ENCODE measurements around the gene GAREM2.
A peak's percentile ranks its signal among the peaks of the same experiment; 100 is the strongest.

GAREM2 gene

DNA sequence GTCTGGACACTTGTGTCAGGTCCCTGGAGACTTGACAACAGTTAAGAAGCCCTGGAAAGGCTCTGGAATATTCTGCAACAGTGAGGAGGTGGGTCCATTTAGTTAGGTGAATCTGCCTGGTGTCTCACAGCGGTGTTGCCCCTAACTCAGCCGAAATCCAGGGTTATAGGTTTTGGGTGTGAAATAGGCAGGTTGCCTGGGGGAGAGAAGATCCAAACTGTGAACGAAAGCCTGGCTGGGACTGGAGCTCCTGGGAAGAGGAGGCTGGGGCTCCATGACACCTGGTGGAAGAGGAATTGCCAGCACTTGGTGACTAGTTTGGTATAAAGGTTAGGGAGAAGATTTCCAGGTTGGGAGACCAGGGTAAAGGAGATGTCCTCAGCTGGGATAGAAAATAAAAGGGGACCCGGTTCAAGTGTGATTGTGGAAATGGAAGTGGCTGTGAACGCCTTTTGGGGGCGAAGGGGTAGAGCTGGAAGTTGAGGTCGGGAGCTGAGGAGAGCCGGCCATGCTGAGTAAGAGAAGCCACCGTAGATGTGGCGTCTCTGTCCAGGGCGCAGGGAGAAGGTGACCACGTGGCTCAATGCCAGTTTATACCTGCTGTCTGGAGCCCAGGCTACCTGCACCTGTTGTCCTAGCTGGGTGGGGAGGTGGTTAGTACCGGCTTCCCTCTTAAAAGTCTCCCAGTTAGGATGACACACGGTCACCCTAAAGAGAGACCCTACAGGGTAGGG lies 3.0 kb upstream of the GAREM2 start:
- DNase-seq (ENCODE audit: low read depth in 1 of 2, low spot score in 1 of 2) = no peak

DNA sequence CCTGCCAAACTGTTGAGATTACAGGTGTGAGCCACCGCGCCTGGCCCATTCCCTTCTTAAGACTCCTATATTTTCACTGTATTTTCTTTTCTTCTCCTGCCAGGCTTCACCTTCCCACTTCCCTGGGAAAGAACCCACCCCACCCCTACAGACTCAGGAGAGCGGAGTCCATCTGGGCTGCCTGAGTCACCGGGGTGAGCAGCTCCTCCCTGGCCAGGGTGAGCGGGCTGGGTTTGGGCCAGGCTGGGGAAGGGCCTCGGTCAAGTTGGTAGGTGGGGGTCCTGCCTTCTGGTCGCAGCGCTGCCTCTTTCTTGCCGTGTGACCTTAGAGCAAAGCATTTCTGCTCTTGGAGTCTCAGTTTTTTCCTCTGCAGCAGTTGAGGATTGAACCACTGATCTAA lies 2.1 kb upstream of the GAREM2 start:
- DNase-seq (ENCODE audit: low read depth in 1 of 2, low spot score in 1 of 2) = no peak

DNA sequence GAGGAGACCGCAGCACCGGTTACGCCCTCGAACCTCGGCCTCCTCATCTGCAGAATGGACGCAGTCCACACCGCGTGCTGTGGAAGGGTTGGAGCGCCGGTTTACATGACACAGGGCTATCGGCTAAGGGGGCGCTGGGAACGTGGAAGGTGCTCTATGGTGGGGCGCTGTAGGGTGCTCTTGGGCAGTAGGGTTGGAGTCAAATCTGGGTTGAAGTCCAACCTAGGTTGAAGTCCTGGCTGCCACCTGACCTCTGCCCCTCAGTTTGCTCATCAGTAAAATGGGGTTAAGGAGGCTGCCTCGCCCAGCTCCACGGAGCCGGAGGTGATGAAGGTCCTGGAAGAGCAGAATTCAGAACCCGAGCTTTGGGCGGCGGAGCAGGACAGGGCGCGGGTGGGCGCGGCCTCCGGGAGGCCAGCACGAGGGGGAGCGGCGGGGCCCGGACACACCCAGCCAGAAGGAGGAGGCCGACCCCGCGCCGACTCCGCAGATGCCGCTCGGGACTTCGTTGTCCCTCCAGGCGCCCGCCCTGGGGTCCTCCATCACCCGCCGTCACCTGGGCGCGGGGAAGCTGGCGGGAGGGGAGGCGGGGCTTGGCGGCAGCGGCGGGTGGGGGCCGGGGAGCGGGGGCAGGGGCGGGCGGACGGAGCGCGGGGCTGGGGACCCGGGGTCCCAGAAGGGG lies 558 bp upstream of the GAREM2 start:
- no peak for DNase-seq (ENCODE audit: low read depth in 1 of 2, low spot score in 1 of 2)

DNA sequence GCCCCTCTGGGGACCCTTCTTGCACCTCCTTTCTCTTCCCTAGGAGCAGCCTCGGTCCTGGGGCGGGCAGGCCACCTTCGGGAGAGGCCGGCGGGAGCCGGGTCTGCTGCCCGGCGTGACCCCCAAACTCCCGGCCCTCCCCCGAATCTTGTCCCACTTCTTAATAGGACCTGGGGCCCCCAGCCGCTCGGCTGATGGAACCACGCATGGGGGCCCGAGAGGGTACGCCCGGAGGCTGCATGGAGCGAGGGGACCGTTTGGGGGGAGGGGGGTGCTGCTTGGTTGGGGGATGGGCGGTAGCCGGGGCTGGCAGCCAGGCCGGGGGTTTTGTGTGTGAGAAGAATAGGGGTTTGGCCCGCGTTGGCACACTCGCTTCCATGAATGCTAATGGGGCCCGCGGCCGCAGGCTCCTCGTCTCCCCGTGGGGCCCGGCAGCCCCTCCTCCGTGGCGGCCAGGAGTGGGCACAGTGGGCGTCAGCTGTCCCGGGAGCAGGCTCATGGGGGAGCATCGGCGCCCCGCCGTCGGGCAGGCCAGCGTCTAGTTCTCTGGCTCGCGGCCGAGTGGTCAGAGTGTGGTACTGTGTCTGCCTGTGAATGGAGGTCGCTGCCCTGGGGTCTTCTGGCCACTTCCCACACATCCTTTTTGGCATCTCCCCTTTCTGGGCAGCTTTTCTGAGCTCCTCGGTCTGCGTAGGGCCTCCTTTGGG lies 1.0 kb downstream of the GAREM2 start:
- no peak for DNase-seq (ENCODE audit: low read depth in 1 of 2, low spot score in 1 of 2)

DNA sequence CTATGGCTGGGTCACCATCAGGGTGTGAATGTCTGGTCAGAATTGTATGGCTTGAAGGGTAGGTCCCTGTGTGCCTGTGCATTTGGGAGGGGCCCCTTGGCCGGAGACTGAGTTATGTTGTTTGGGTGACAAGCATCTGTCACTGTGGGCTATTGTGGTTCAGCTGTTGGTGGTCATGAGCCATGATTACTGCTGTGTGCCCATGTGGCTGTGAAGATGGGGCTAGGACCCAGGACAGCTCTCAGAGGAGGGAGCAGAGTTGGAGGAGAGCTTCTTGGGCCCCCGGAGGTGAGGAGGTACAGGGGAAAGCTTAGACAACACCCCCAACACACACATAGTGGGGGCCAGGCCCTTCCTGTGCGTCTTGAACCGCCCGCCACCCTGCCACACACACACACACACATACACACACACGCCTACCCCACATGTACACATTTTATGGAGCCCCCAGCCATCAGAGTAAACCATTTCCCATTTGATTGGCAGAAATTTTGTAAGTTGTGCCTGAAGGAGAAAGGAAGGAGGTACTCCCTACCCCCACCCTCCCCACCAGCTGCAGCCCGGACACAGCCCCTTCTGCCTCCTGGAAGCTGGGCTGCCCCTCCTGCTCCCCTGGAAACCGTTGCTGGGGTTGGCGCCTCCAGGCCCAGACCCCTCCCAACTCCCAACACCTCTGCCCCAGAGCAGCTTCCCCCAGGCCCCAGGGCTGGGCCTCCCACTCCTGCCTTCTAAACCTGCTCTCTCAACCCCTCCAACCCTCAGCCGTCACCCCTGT lies 2.0 kb downstream of the GAREM2 start:
- DNase-seq (ENCODE audit: low read depth in 1 of 2, low spot score in 1 of 2) = no peak

DNA sequence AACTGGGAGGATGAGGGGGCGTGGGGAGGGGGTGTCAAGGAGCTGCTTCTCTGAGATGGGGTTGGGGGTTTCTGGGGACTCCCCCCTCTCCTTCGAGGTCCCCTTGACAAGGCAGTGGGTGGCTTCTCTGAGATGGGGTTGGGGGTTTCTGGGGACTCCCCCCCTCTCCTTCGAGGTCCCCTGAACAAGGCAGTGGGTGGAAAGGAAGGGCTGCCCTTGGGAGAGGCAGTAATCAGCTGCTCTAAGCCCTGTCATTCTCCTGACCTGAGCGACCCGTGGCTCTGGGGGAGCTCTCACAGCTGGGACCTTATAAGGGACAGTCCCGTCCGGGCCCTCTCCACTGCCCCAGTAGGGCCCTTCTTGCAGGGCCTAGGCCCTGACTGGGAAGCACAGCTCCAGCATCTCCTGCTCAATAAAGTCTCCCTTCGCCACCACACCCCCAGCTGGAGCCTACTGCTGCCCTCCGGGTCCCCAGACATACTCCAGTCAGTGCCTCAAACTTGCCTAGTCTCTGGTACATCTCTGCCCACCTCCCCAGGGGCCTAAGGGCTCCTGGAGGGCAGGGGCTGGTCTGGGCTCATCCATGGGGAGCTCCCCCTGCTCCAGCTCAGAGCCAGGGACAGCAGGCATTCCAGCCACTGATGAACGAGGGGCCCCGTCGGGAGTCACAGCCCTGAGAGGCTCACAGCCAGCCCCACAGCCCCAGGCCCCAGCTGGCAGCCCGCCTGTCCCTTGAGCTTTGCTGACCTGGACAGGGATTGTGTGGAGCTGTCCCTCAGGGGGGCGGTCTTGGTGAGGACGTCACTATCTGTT lies 2.8 kb downstream of the GAREM2 start:
- DNase-seq (ENCODE audit: low read depth in 1 of 2, low spot score in 1 of 2) = no peak

DNA sequence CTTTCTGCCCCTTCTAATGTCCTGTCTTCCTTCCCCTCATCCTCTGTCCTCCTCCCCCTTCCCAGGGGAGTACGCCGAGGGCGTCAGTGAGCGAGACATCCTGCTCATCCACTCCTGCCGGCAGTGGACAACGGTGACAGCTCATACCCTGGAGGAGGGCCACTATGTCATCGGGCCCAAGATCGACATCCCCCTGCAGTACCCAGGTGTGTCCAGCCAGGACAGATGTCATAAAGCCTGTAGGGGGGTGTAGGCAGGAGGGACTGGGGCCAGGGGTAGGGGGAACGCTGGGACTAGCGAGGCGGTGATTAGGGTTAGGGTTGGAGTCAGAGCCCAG lies 3.4 kb downstream of the GAREM2 start:
- no peak for DNase-seq (ENCODE audit: low read depth in 1 of 2, low spot score in 1 of 2)

DNA sequence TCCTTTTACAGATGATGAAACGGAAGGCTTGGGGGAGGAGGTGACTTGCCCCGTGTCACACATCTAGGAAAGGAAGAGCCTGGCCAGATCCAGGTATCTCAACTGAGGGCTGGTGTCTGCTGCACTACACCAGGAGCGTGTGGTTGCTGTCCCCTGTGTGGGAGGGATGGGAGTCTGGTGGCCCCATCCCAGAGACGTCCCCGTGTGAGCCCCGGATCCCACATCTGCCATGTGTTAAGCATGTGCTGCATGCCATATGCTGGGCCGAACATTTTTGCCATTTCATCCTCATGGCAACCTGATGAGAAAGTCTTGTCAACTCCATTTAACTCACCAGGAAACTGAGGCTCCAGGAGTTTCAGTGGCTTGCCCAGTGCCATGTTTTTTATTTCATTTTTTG lies 4.2 kb downstream of the GAREM2 start:
- no peak for DNase-seq (ENCODE audit: low read depth in 1 of 2, low spot score in 1 of 2)

DNA sequence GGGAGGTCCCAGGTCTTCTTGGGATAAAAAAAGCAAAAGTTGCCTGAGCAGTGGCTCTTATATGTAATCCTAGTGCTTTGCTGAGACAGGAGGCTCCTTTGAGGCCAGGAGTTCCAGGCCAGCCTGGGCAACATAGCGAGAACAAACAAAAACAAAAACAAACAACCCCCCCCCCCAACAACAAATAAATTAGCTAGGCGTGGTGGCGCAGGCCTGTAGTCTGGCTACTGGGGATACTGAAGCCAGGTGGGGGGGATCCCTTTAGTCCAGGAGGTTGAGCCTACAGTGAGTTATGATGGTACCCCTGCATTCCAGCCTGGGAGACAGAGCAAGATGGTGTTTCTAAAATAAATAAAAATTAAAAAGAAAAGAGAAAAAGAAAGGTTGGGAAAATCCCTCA lies 5.4 kb downstream of the GAREM2 start:
- no peak for DNase-seq (ENCODE audit: low read depth in 1 of 2, low spot score in 1 of 2)

DNA sequence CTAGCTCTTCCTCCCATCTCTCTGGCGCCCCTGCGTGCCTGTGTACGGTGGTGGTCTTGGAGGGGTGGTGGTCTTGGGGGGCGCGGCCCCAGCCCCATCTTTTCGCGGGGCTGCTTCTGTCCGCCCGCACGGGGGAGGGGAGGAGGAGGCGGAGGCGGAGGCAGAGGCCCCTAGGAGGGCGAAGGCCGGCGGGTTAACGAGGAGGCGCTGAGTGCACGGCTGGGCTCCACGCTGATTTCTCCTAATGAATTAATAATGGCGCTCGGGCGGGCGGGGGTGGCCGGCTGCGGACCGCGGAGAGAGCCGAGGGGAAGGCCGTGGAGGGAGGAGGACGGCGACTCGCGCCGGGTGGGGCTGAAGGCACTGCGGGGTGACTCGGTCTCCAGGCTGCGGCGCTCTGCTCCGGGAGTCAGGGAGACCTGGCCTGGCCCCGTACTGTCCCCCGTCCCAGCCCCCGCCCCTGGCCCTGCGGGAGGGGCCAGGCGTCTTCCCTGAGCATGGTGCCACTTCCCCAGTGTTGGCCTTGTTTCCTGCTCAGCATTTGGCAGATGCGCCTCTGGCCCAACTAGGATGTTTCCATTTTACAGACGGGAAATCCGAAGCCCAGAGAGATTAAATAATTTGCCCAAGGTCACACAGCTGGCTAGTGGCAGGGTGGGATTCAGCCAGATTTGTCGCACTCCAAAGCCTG lies 6.0 kb downstream of the GAREM2 start:
- no peak for DNase-seq (ENCODE audit: low read depth in 1 of 2, low spot score in 1 of 2)

DNA sequence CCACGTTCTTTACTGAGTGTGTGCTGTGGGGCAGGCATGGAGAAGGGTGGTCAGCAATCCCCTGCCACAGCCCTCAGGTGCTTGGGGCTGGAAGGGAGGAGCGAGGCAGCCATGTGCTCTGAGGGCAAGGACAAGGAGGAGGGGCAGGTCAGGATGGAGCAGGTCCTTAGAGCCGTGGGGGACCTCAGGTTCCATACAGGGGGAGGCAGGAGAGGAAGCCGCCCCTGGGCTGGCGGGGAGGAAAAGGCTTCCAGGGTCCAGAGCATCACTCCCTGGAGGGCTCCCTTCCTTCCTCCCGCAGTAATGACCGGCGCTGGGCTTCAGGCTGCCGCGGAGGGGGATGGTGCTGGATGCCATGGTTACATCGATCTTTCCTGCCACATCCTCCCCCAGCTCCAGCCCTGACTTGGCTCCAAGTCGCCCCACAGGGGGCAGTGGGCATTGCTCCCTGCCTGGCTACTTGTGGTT lies 6.6 kb downstream of the GAREM2 start:
- DNase-seq (ENCODE audit: low read depth in 1 of 2, low spot score in 1 of 2) = no peak

DNA sequence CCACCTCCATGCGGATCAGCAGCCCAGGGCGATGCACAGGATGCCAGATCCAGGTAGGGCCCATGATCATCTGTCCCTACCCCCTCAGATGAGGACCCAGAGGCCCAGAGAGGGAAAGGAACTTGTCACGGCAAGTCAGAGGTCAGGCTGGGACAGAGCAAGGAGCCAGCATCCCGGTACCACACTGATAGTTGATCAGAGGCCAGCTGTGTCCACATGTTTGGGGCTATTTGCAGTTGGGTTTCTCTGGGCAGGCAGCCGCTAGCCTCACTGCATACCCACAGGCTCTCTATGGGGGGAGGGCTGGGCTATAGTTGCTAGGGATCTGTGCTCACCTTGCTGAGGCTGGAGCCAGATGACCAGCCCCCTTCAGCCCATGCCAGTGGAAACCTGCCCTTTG lies 9.6 kb downstream of the GAREM2 start:
- DNase-seq (ENCODE audit: low read depth in 1 of 2, low spot score in 1 of 2) = no peak

DNA sequence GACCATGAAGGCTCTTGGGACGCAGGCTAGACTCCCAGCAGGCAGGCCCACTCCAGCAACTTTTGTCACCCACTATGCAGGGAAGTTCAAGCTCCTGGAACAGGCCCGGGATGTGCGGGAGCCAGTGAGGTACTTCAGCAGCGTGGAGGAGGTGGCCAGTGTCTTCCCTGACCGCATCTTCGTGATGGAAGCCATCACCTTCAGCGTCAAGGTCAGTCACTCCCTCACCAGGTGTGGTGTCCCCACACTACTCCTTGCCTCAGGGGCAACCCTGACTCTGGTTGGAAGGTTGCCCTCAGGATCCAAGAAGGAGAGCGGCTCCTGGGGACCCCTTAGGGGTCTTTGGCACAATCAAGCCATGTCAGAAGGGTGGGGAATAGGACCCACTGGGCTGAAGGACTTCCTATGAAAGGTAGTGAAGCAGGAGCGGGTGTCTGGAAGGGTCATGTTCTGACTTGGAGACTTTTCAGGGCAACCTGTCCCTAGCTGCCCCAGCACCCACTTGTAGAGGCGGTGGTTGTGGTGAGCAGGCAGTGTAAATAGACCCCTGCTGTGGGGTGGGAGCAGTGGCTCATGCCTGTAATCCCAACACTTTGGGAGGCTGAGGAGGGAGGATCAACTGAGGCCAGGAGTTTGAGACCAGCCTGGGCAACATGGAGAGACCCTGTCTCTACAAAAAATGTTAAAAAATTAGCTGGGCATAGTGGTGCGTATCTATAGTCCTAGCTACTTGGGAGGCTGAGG lies 10.2 kb downstream of the GAREM2 start:
- DNase-seq (ENCODE audit: low read depth in 1 of 2, low spot score in 1 of 2) = no peak

DNA sequence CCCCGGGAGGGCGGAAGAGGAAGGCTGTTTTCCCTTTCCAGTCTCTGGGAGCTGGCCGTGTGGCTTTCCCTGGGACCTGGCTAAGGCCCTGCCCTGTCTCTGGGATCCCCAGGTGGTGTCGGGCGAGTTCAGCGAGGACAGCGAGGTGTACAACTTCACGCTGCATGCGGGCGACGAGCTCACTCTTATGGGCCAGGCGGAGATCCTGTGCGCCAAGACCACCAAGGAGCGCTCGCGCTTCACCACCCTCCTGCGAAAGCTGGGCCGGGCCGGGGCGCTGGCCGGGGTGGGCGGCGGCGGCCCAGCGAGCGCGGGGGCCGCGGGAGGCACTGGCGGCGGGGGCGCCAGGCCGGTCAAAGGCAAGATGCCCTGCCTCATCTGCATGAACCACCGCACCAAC lies 11.2 kb downstream of the GAREM2 start:
- DNase-seq (ENCODE audit: low read depth in 1 of 2, low spot score in 1 of 2) = no peak

DNA sequence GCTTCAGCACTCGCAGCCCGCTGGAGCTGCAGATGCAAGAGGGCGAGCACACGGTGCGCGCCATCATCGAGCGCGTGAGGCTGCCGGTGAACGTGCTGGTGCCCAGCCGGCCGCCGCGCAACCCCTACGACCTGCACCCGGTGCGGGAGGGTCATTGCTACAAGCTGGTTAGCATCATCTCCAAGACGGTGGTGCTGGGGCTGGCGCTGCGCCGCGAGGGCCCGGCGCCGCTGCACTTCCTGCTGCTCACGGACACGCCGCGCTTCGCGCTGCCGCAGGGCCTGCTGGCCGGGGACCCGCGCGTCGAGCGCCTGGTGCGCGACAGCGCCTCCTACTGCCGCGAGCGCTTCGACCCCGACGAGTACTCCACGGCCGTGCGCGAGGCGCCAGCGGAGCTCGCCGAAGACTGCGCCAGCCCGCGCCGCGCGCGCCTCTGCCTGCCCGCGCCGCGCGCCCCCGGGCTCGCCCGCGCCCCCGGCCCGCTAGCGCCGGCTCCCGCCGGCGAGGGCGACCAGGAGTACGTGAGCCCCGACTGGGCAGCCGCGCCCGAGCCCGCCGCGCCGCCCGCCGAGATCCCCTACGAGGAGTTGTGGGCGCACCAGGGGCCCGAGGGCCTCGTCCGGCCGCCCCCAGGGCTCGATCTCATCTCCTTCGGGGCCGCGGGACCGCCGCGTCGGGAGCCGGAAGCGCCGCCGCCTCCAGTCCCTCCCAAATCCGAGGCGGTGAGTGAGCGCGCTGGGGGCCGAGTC lies 11.8 kb downstream of the GAREM2 start:
- peak; percentile 74 to 78 for DNase-seq (ENCODE audit: low read depth in 1 of 2, low spot score in 1 of 2)

DNA sequence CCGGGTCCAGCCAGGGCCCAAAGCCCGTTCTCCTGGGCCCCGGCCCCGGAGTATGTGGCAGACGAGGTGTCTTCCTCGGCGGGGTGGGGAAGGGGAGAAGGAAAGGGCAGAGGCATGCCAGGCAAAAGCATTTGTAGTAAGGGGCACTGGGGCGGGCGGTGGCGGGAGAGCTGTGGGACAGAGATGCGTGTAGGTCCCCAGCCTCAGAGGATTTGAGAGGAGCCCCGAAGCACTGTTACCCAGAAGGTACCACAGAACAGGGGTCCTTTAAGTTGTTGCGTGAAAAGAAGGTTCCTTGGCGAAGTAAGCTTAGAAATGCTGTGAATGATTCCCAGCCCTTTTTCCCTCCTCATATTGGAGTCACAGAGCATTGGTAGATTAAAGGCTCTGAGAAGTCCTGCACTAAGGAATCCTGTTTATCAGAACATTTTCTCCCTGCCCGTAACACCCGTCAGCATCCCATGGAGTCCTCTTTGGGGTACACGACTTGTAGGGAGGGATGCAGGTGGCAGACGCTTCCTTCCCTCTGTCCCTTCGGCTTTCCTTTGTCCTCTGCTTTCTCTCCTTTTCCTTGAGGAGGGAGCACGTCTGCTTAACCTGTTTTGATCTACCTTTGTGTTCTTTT lies 12.5 kb downstream of the GAREM2 start:
- no peak for DNase-seq (ENCODE audit: low read depth in 1 of 2, low spot score in 1 of 2)

DNA sequence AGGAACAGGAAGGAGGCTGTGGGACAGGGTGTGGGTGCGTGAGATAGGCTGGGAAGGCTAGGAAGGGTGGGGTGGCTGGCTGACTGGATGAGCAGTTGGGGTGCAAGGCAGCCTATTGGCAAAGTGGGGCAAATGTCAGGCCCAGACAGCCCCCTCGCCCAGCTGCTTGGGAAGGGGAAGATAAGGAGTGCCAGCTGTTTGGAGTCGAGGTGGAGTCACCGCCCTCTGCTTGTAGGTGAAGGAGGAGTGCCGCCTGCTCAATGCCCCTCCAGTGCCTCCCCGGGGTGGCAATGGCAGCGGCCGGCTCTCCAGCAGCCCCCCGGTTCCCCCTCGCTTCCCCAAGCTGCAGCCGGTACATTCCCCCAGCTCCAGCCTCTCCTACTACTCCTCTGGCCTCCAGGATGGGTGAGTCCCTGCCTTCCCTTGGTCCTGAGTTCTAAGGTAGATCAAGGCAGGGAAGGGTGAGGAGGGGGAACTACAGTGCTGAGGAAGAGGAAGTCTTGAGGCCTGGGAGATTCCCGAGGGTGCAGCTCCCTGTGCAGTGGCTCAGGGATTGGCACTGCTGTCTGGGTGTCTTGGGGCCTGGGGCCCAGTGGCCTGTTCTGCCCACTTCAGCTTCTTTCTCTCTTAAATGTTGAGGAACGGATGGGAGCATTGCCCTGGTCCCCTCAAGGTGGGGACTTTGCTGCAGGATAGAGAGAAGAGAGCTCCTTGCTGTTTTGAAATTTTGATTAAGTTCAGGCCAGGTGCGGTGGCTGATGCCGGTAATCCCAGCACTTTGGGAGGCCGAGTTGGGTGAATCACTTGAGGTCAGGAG lies 13.3 kb downstream of the GAREM2 start:
- no peak for DNase-seq (ENCODE audit: low read depth in 1 of 2, low spot score in 1 of 2)
